Progenitor cell of endocrine pancreas (in vitro differentiated cells): ENCODE results near the gene CCBE1. TPM values are rescaled to one million over a fixed set of nuclear protein-coding genes. Genes with fewer than 3 reads are reported as not detected.
"Not testable (repeated sequence)": the region's sequence is repeated elsewhere in the genome, so short reads cannot be mapped to it uniquely, and the experiment has no call there.

Experiments used
- DNase-seq: peaks from one replicate; pipeline ENCODE4 v3.0.0; 2021; ENCODE audit warnings: low spot score; ENCODE audit not compliant: unreplicated experiment
- H3K27ac Mint-ChIP-seq: 2 replicates; pipeline ENCODE4 v1.8.0; 2021; ENCODE audit warnings: mild to moderate bottlenecking, moderate library complexity, mixed read lengths
- H3K27me3 Mint-ChIP-seq: 2 replicates; pipeline ENCODE4 v1.8.0; 2021; ENCODE audit warnings: mixed read lengths
- H3K36me3 Mint-ChIP-seq: 2 replicates; pipeline ENCODE4 v1.8.0; 2022; ENCODE audit warnings: mixed read lengths; ENCODE audit not compliant: insufficient read depth
- H3K4me1 Mint-ChIP-seq: 2 replicates; pipeline ENCODE4 v1.8.0; 2021; ENCODE audit warnings: low read depth, mixed read lengths
- H3K4me3 Mint-ChIP-seq: 2 replicates; pipeline ENCODE4 v1.8.0; 2021; ENCODE audit warnings: low read depth, mild to moderate bottlenecking, moderate library complexity, mixed read lengths
- H3K9me3 Mint-ChIP-seq: 2 replicates; pipeline ENCODE4 v1.8.0; 2021; ENCODE audit warnings: low read depth, mixed read lengths
- total RNA-seq: library from RNA; stranded (reverse); gene quantifications from 2 replicates; pipeline ENCODE4 v1.2.1, GENCODE V29; 2021
- TF ChIP-seq, protein P1 (sequence below): fragments of 200-600 bp; sonication (generic); IDR thresholded peaks from one replicate; pipeline ENCODE4 v1.5.0; 2021; ENCODE audit warnings: antibody characterized with exemption, mild to moderate bottlenecking; ENCODE audit not compliant: unreplicated experiment

CCBE1 gene
- total RNA-seq, 1 donor from 2014 or later: 1.2 TPM

DNA sequence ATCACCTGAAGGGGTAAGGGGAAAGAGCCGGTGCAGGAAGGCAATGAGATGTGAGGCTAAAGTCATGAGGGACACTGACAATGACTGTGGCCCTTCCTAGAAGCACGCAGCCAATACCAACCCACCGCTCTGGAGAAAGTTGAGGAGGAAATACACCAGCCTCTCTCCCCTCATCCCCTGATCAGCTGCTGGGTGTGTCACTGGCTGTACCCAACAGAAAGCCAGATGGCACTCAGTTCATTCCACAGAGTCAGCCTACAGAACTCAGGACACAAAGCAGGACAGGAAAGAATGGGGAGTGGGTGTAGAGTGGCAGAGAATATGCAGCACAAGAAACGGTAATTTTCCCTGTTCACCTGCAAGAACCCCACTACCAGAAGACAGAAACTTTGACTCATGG, 29.7 kb downstream of the CCBE1 start:
- TF ChIP-seq, protein P1, sequence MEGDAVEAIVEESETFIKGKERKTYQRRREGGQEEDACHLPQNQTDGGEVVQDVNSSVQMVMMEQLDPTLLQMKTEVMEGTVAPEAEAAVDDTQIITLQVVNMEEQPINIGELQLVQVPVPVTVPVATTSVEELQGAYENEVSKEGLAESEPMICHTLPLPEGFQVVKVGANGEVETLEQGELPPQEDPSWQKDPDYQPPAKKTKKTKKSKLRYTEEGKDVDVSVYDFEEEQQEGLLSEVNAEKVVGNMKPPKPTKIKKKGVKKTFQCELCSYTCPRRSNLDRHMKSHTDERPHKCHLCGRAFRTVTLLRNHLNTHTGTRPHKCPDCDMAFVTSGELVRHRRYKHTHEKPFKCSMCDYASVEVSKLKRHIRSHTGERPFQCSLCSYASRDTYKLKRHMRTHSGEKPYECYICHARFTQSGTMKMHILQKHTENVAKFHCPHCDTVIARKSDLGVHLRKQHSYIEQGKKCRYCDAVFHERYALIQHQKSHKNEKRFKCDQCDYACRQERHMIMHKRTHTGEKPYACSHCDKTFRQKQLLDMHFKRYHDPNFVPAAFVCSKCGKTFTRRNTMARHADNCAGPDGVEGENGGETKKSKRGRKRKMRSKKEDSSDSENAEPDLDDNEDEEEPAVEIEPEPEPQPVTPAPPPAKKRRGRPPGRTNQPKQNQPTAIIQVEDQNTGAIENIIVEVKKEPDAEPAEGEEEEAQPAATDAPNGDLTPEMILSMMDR: no peak
- Mint-ChIP-seq H3K27me3 (peaks cover 26% of the 10 kb centered on the region), H3K27ac (no peak overlapping the region), H3K36me3 (no peaks in the 10 kb centered on the region), H3K4me1 (peaks cover 5% of the 10 kb centered on the region), H3K4me3 (no peak overlapping the region), H3K9me3 (no peaks in the 10 kb centered on the region)
- no peak for DNase-seq

DNA sequence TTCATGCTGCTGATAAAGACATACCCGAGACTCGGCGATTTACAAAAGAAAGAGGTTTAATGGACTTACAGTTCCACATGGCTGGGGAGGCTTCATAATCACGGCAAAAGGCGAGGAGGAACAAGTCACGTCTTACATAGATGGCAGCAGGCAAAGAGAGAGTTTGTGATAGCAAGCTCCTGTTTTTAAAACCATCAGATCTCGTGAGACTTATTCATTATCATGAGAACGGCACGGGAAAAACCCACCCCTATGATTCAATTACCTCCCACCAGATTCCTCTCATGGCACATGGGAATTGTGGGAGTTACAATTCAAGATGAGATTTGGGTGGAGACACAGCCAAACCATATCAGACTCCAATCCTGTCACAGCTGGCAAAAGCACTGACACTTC, 31.2 kb downstream of the CCBE1 start:
- not testable (repeated sequence) for H3K4me1 Mint-ChIP-seq, H3K36me3 Mint-ChIP-seq, H3K4me3 Mint-ChIP-seq, H3K9me3 Mint-ChIP-seq, DNase-seq, H3K27ac Mint-ChIP-seq
- peaks cover 26% of the 10 kb centered on the region for H3K27me3 Mint-ChIP-seq

DNA sequence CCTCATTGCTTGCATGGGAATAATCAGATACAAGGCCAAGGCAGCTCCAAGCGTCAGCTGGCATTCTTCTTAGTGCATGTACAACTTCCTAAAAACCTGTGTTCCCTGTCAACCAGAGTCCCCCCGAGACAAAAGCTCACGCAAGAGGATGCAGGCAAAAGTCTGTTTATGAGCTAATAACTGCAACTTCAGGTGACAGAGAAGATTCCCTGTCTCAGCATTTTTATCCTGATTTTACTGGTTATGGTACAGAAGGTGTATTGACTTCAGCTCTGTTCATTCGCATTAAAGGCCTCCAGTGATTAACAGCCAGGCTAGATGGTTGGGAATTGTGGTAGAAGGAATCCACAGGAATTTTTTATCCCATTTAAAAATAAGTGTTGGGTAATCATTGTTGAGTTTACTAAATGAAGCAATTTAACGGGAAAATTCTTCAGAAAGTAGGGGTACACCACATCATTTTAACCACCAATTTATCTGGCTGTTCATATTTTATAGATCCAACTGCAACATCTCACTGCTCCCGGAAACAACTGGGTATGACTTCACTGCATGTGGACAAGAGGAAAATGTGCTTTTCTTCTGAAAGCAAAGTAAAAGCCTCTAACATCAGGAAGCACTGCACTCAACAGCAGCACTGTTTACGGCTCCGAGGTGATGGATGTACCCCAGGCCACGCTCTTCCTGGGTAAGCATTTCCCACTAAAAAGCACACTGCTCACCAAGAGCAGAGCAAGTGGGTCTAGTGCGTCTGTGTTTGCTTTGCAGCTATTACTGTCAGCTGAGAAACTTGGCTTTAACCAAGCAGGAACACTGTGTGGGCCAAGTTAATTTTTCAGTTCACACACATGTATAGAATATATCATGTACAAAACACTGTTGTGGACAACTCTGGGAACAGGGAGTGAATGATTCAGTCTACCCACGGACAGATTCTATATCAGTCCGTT, 31.9 kb downstream of the CCBE1 start:
- H3K9me3 Mint-ChIP-seq: no peaks in the 10 kb centered on the region
- TF ChIP-seq, protein P1: no peak
- H3K36me3 Mint-ChIP-seq: no peaks in the 10 kb centered on the region
- no peak overlapping the region for H3K4me3 Mint-ChIP-seq
- H3K27ac Mint-ChIP-seq: no peak overlapping the region
- no peak for DNase-seq
- H3K4me1 Mint-ChIP-seq: no peaks in the 10 kb centered on the region
- H3K27me3 Mint-ChIP-seq: peaks cover 26% of the 10 kb centered on the region

DNA sequence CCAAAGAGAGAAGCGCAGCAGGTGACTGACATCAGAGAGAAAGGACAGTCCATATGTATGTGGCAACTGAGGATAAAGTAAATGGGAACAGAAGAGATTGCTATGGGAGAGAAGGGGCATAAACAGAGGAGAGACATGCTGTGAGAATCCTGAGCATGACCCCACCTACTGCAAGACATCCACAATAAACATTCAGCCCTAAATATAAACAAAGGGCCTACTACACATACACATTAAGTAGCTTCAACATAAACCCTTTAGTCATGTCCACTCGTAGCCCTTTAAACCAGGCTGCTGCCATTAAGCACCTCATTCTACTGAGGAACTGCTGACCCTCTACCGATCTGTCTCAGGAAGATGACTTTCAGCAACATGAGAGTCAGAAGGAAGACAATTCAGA, 32.9 kb downstream of the CCBE1 start:
- Mint-ChIP-seq H3K27me3 (peaks cover 30% of the 10 kb centered on the region), H3K27ac (no peak overlapping the region), H3K4me1 (no peaks in the 10 kb centered on the region), H3K4me3 (no peak overlapping the region), H3K9me3 (no peaks in the 10 kb centered on the region), H3K36me3 (no peaks in the 10 kb centered on the region)
- DNase-seq: no peak
- TF ChIP-seq, protein P1: no peak

DNA sequence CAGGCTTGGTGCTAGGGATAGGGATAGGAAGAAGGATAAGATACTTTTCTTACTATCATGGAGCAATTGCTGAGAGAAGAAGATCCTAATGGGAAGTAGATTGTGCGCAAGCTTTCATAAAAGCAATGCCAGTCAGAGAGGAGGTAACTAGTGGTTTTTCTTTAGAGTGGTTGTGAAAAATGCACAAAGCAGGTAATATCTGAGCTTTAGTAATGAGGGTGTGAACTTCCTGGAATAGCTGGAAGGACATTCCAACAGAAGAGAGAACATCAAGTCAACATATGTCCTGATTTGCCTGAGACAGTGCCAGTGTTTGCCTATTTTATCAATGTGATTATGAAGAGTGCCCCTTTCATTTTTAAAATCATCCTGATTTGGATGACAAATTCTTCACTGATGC, 34.1 kb downstream of the CCBE1 start:
- no peaks in the 10 kb centered on the region for H3K9me3 Mint-ChIP-seq
- DNase-seq: no peak
- TF ChIP-seq, protein P1: no peak
- H3K4me1 Mint-ChIP-seq: no peaks in the 10 kb centered on the region
- no peak overlapping the region for H3K4me3 Mint-ChIP-seq
- no peak overlapping the region for H3K27ac Mint-ChIP-seq
- H3K27me3 Mint-ChIP-seq: peaks cover 29% of the 10 kb centered on the region
- H3K36me3 Mint-ChIP-seq: no peaks in the 10 kb centered on the region
